HL-60 (cell line): ENCODE data around the gene CLIC3.

ENCODE experiments used
- GABPA ChIP-seq: IDR thresholded peaks from 2 replicates; pipeline ENCODE4 v1.6.1; 2012; ENCODE audit warnings: low read depth
- POLR2AphosphoS5 ChIP-seq: IDR thresholded peaks from 2 replicates; pipeline ENCODE4 v1.6.1; 2012; ENCODE audit warnings: low read depth
- TF ChIP-seq, protein P1 (sequence below): IDR thresholded peaks from 2 replicates; pipeline ENCODE4 v1.6.1; 2012; ENCODE audit warnings: low read depth; ENCODE audit not compliant: insufficient replicate concordance
- TF ChIP-seq, protein P2 (sequence below): IDR thresholded peaks from one replicate; pipeline ENCODE4 v1.5.1; 2011; ENCODE audit warnings: low read length, control low read depth, inconsistent platforms; ENCODE audit not compliant: insufficient read depth

DNA sequence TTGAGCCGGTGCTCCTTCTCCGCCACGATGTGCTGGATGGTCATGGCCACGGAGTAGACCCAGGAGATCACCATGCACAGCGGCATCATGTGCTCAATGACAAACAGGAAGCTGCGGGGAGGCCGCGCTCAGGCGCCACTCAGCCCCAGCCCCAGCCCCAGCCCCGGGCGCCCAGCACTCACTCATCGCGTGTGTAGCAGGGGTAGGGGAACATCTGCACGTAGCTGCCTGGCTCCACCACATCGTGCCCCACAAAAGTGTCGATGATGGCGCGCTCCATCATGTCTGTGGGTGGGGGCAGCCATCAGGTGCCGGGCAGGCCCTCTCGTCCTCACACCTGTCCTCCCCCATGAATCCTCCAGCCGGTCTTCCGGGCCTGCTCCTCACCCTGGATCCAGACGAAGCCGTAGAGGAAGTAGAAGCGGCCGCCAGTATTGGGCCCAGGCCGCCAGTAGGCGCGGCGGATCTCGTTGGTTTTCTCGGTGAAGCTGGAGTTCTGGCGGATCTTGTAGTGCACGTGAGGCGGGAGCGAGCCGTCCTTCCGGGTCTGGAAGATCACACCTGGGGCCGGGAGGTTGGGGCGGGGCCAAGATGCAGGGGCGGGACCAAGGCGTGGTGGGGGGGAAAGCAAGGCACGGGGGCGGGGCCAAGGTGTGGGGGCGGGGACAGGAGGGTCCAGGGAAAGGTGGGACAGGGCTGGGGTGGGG lies 21.6 kb upstream of the CLIC3 start:
- TF ChIP-seq, protein P1, sequence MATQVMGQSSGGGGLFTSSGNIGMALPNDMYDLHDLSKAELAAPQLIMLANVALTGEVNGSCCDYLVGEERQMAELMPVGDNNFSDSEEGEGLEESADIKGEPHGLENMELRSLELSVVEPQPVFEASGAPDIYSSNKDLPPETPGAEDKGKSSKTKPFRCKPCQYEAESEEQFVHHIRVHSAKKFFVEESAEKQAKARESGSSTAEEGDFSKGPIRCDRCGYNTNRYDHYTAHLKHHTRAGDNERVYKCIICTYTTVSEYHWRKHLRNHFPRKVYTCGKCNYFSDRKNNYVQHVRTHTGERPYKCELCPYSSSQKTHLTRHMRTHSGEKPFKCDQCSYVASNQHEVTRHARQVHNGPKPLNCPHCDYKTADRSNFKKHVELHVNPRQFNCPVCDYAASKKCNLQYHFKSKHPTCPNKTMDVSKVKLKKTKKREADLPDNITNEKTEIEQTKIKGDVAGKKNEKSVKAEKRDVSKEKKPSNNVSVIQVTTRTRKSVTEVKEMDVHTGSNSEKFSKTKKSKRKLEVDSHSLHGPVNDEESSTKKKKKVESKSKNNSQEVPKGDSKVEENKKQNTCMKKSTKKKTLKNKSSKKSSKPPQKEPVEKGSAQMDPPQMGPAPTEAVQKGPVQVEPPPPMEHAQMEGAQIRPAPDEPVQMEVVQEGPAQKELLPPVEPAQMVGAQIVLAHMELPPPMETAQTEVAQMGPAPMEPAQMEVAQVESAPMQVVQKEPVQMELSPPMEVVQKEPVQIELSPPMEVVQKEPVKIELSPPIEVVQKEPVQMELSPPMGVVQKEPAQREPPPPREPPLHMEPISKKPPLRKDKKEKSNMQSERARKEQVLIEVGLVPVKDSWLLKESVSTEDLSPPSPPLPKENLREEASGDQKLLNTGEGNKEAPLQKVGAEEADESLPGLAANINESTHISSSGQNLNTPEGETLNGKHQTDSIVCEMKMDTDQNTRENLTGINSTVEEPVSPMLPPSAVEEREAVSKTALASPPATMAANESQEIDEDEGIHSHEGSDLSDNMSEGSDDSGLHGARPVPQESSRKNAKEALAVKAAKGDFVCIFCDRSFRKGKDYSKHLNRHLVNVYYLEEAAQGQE, result no peak
- TF ChIP-seq, protein P2, sequence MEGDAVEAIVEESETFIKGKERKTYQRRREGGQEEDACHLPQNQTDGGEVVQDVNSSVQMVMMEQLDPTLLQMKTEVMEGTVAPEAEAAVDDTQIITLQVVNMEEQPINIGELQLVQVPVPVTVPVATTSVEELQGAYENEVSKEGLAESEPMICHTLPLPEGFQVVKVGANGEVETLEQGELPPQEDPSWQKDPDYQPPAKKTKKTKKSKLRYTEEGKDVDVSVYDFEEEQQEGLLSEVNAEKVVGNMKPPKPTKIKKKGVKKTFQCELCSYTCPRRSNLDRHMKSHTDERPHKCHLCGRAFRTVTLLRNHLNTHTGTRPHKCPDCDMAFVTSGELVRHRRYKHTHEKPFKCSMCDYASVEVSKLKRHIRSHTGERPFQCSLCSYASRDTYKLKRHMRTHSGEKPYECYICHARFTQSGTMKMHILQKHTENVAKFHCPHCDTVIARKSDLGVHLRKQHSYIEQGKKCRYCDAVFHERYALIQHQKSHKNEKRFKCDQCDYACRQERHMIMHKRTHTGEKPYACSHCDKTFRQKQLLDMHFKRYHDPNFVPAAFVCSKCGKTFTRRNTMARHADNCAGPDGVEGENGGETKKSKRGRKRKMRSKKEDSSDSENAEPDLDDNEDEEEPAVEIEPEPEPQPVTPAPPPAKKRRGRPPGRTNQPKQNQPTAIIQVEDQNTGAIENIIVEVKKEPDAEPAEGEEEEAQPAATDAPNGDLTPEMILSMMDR, result no peak
- TF ChIP-seq POLR2AphosphoS5 (no peak), GABPA (no peak)
